HepG2 (cell line): ENCODE results near the gene PCNX4. TPM values are rescaled to one million over a fixed set of nuclear protein-coding genes. Genes with fewer than 3 reads are reported as not detected.
A peak's percentile ranks its signal among the peaks of the same experiment; 100 is the strongest.

ENCODE experiments used
- ARHGAP35 ChIP-seq: sonication (generic); formaldehyde crosslinking; IDR thresholded peaks from 2 replicates; pipeline ENCODE4 v1.9.0; 2022; ENCODE audit warnings: mild to moderate bottlenecking, inconsistent platforms, moderate library complexity, missing genetic modification reagents, borderline replicate concordance
- ARID3A ChIP-seq: IDR thresholded peaks from 2 replicates; pipeline ENCODE4 v1.6.1; 2012; ENCODE audit warnings: low read depth, low read length, improper control_type of control experiment
- ASH2L ChIP-seq: fragments of 300-600, 200-600 bp; sonication (generic); IDR thresholded peaks from 2 replicates; pipeline ENCODE4 v1.7.0; 2017; ENCODE audit warnings: low read depth, mild to moderate bottlenecking, moderate library complexity, mixed read lengths, low read length; ENCODE audit not compliant: insufficient read length
- CSRNP2 ChIP-seq: sonication (generic); formaldehyde crosslinking; conservative IDR thresholded peaks from 2 replicates; pipeline ENCODE4 v1.8.0; 2022; ENCODE audit warnings: low read depth, missing genetic modification reagents
- HOXD1 ChIP-seq: sonication (generic); formaldehyde crosslinking; IDR thresholded peaks from 2 replicates; pipeline ENCODE4 v1.5.0; 2020; ENCODE audit warnings: missing genetic modification reagents
- KLF6 ChIP-seq: IDR thresholded peaks from 2 replicates; pipeline ENCODE4 v1.8.0; 2016; ENCODE audit warnings: missing biosample characterization, missing genetic modification reagents
- NFIB ChIP-seq: sonication (generic); formaldehyde crosslinking; IDR thresholded peaks from 2 replicates; pipeline ENCODE4 v1.9.0; 2021; ENCODE audit warnings: missing genetic modification reagents, mild to moderate bottlenecking, borderline replicate concordance
- PHF21A ChIP-seq: sonication (generic); formaldehyde crosslinking; IDR thresholded peaks from 2 replicates; pipeline ENCODE4 v1.5.0; 2020; ENCODE audit warnings: mild to moderate bottlenecking, missing genetic modification reagents
- SALL1 ChIP-seq: sonication (generic); formaldehyde crosslinking; IDR thresholded peaks from 2 replicates; pipeline ENCODE4 v1.8.0; 2022; ENCODE audit warnings: mild to moderate bottlenecking, missing genetic modification reagents
- ZNF274 ChIP-seq: sonication (generic); formaldehyde crosslinking; IDR thresholded peaks from 2 replicates; pipeline ENCODE4 v1.5.1; 2020; ENCODE audit warnings: mild to moderate bottlenecking, missing genetic modification reagents
- ZNF343 ChIP-seq: sonication (generic); formaldehyde crosslinking; IDR thresholded peaks from 2 replicates; pipeline ENCODE4 v1.4.0; 2020; ENCODE audit warnings: mild to moderate bottlenecking, missing genetic modification reagents
- ZNF468 ChIP-seq: sonication (generic); formaldehyde crosslinking; IDR thresholded peaks from 2 replicates; pipeline ENCODE4 v1.8.0; 2022; ENCODE audit warnings: mild to moderate bottlenecking, moderate library complexity, missing genetic modification reagents
- ZSCAN20 ChIP-seq: sonication (generic); formaldehyde crosslinking; IDR thresholded peaks from 2 replicates; pipeline ENCODE4 v1.4.0; 2020; ENCODE audit warnings: missing genetic modification reagents, mild to moderate bottlenecking, borderline replicate concordance
- ZSCAN9 ChIP-seq: IDR thresholded peaks from 2 replicates; pipeline ENCODE4 v1.6.1; 2016; ENCODE audit warnings: borderline replicate concordance
- polyA plus RNA-seq, 8 experiments: library from polyadenylated mRNA; depleted of rRNA in 3 of 8; stranded (reverse) in 7 of 8; unstranded in 1 of 8; fragments of >200 nt; fragmentation: Illumina TruSeq in 4 of 8; extraction: Trizol in 4 of 8; gene quantifications; 2 replicates each; pipeline versions ENCODE4 v1.2.1 to v1.2.3, GENCODE V29; 2011 to 2016; ENCODE audit warnings: low read depth in 4 of 8, missing spikeins in 1 of 8, mixed read lengths in 1 of 8; ENCODE audit not compliant: insufficient read depth in 1 of 8
- total RNA-seq, 5 experiments: library from RNA; depleted of rRNA; stranded (reverse); fragments of >200 nt; fragmentation: Illumina TruSeq; extraction: Trizol; gene quantifications; 2 replicates each; pipeline ENCODE4 v1.2.3, GENCODE V29; 2016; ENCODE audit warnings: low read depth in 1 of 5
- TF ChIP-seq, protein P1 (sequence below): sonication (generic); formaldehyde crosslinking; IDR thresholded peaks from 2 replicates; pipeline ENCODE4 v1.5.0; 2020; ENCODE audit warnings: mild to moderate bottlenecking, missing genetic modification reagents
- TF ChIP-seq, protein P2 (sequence below): sonication (generic); formaldehyde crosslinking; IDR thresholded peaks from 2 replicates; pipeline ENCODE4 v1.4.0; 2020; ENCODE audit warnings: missing genetic modification reagents

The PCNX4 gene
- total and polyA plus RNA-seq, 2 of the 13 experiments (the other 11 are each of a cell fraction or from before 2014, with no cell fraction given): 28.6 to 43.0 TPM

GRCh38 chr14:60091550-60092525 is at the start of gene PCNX4 (continued):
- TF ChIP-seq PHF21A: peak; percentile 81; the same call in 1 of the 2 replicates
- peak; percentile 84; the same call in 1 of the 2 replicates for TF ChIP-seq ARHGAP35
- TF ChIP-seq, protein P1, sequence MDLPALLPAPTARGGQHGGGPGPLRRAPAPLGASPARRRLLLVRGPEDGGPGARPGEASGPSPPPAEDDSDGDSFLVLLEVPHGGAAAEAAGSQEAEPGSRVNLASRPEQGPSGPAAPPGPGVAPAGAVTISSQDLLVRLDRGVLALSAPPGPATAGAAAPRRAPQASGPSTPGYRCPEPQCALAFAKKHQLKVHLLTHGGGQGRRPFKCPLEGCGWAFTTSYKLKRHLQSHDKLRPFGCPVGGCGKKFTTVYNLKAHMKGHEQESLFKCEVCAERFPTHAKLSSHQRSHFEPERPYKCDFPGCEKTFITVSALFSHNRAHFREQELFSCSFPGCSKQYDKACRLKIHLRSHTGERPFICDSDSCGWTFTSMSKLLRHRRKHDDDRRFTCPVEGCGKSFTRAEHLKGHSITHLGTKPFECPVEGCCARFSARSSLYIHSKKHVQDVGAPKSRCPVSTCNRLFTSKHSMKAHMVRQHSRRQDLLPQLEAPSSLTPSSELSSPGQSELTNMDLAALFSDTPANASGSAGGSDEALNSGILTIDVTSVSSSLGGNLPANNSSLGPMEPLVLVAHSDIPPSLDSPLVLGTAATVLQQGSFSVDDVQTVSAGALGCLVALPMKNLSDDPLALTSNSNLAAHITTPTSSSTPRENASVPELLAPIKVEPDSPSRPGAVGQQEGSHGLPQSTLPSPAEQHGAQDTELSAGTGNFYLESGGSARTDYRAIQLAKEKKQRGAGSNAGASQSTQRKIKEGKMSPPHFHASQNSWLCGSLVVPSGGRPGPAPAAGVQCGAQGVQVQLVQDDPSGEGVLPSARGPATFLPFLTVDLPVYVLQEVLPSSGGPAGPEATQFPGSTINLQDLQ (CRISPR knock-in tag): no peak; the same call in 1 of the 2 replicates
- TF ChIP-seq ZSCAN20: no peak
- TF ChIP-seq ZNF343 (CRISPR knock-in tag): peak; percentile 98
- peak; percentile 98 for TF ChIP-seq SALL1 (CRISPR knock-in tag)
- TF ChIP-seq ARID3A: no peak; the same call in 1 of the 2 replicates
- no peak; the same call in 1 of the 2 replicates for TF ChIP-seq ZNF468 (CRISPR knock-in tag)
- TF ChIP-seq ZSCAN9 (CRISPR knock-in tag): peak; percentile 82
- peak; percentile 84; the same call in 1 of the 2 replicates for TF ChIP-seq HOXD1 (CRISPR knock-in tag)
- TF ChIP-seq, protein P2, sequence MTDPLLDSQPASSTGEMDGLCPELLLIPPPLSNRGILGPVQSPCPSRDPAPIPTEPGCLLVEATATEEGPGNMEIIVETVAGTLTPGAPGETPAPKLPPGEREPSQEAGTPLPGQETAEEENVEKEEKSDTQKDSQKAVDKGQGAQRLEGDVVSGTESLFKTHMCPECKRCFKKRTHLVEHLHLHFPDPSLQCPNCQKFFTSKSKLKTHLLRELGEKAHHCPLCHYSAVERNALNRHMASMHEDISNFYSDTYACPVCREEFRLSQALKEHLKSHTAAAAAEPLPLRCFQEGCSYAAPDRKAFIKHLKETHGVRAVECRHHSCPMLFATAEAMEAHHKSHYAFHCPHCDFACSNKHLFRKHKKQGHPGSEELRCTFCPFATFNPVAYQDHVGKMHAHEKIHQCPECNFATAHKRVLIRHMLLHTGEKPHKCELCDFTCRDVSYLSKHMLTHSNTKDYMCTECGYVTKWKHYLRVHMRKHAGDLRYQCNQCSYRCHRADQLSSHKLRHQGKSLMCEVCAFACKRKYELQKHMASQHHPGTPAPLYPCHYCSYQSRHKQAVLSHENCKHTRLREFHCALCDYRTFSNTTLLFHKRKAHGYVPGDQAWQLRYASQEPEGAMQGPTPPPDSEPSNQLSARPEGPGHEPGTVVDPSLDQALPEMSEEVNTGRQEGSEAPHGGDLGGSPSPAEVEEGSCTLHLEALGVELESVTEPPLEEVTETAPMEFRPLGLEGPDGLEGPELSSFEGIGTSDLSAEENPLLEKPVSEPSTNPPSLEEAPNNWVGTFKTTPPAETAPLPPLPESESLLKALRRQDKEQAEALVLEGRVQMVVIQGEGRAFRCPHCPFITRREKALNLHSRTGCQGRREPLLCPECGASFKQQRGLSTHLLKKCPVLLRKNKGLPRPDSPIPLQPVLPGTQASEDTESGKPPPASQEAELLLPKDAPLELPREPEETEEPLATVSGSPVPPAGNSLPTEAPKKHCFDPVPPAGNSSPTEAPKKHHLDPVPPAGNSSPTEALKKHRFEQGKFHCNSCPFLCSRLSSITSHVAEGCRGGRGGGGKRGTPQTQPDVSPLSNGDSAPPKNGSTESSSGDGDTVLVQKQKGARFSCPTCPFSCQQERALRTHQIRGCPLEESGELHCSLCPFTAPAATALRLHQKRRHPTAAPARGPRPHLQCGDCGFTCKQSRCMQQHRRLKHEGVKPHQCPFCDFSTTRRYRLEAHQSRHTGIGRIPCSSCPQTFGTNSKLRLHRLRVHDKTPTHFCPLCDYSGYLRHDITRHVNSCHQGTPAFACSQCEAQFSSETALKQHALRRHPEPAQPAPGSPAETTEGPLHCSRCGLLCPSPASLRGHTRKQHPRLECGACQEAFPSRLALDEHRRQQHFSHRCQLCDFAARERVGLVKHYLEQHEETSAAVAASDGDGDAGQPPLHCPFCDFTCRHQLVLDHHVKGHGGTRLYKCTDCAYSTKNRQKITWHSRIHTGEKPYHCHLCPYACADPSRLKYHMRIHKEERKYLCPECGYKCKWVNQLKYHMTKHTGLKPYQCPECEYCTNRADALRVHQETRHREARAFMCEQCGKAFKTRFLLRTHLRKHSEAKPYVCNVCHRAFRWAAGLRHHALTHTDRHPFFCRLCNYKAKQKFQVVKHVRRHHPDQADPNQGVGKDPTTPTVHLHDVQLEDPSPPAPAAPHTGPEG (CRISPR knock-in tag): peak; percentile 92
- TF ChIP-seq NFIB: no peak
- TF ChIP-seq CSRNP2 (CRISPR knock-in tag): no peak
- peak; percentile 89 for TF ChIP-seq ASH2L
- TF ChIP-seq KLF6 (CRISPR knock-in tag): 0 out of 2 replicates have a peak, but pooled peaks have one; percentile 66
- TF ChIP-seq ZNF274: peak; percentile 97
